ENCODE measurements around the gene MEGF8.

The MEGF8 gene

GRCh38 chr19:42325308-42325895 lies at the start of gene MEGF8:
MEGF8 (plus strand) TSS chr19:42325635; CDS start chr19:42326244, 609 bp downstream.
- peak; percentile 99 for DNase-seq (ENCODE audit: low spot score)

GRCh38 chr19:42276284-42276683 lies 49.2 kb upstream of the MEGF8 start:
- no peak for DNase-seq (ENCODE audit: low spot score)

GRCh38 chr19:42276821-42277220 lies 48.6 kb upstream of the MEGF8 start:
- peak; percentile 78 for DNase-seq (ENCODE audit: low spot score)

GRCh38 chr19:42277821-42278451 lies 47.5 kb upstream of the MEGF8 start:
- no peak for DNase-seq (ENCODE audit: low spot score)

GRCh38 chr19:42278452-42279154 lies 46.8 kb upstream of the MEGF8 start:
- DNase-seq (ENCODE audit: low spot score): no peak

GRCh38 chr19:42279155-42279901 lies 46.1 kb upstream of the MEGF8 start:
- no peak for DNase-seq (ENCODE audit: low spot score)

GRCh38 chr19:42279902-42280814 lies 45.3 kb upstream of the MEGF8 start:
- peak; percentile 96 for DNase-seq (ENCODE audit: low spot score)

- no peak for DNase-seq (ENCODE audit: low spot score)
Observed at GRCh38 chr19:42280815-42281145, 44.7 kb upstream of the MEGF8 start.

- peak; percentile 27 for DNase-seq (ENCODE audit: low spot score)
Observed at GRCh38 chr19:42281146-42281826, 44.1 kb upstream of the MEGF8 start.

GRCh38 chr19:42281827-42282762 lies 43.3 kb upstream of the MEGF8 start:
- DNase-seq (ENCODE audit: low spot score): no peak

GRCh38 chr19:42282819-42283187 lies 42.6 kb upstream of the MEGF8 start:
- no peak for DNase-seq (ENCODE audit: low spot score)

GRCh38 chr19:42283188-42284065 lies 42.0 kb upstream of the MEGF8 start:
- DNase-seq (ENCODE audit: low spot score): peak; percentile 96

- DNase-seq (ENCODE audit: low spot score): peak; percentile 86
Observed at GRCh38 chr19:42284066-42284501, 41.4 kb upstream of the MEGF8 start.

GRCh38 chr19:42284591-42285341 lies 40.7 kb upstream of the MEGF8 start:
- DNase-seq (ENCODE audit: low spot score): no peak

- DNase-seq (ENCODE audit: low spot score): no peak
Observed at GRCh38 chr19:42285541-42285941, 39.9 kb upstream of the MEGF8 start.

GRCh38 chr19:42285988-42286348 lies 39.5 kb upstream of the MEGF8 start:
- no peak for DNase-seq (ENCODE audit: low spot score)

- no peak for DNase-seq (ENCODE audit: low spot score)
Observed at GRCh38 chr19:42286349-42287016, 39.0 kb upstream of the MEGF8 start.
